Stimulated activated CD4-positive, alpha-beta T cell treated with anti-CD3 and anti-CD28 coated beads, Interleukin-15, amount 100 ng/mL, for 24 hours (primary cell): ENCODE measurements around the gene RAD51B.
"Not testable (repeated sequence)": the region's sequence is repeated elsewhere in the genome, so short reads cannot be mapped to it uniquely, and the experiment has no call there.

ENCODE experiments used
- DNase-seq: peaks from one replicate; pipeline ENCODE4 v3.0.0-alpha.2; 2020

The RAD51B gene

DNA sequence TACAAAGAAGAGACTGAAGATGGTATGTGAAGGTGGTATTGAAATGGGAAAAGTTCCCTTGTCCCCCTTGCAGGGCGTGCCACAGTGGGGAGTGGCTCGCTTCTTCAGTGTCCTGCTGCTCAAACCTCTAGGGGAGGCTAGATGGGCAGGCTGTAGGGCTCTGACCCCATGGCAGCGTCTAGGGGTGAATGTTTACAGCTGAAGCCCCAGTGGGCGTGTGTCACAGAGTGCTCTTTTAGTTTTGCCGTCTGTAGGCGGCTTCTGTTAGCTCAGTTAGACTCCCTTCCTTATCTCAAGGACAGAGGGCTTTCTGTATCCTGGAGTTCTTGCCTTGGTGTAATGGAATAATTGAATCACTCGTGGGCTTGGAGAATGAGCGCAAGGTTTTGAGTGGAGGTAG is 266.2 kb downstream of the RAD51B start:
- DNase-seq = no peak

DNA sequence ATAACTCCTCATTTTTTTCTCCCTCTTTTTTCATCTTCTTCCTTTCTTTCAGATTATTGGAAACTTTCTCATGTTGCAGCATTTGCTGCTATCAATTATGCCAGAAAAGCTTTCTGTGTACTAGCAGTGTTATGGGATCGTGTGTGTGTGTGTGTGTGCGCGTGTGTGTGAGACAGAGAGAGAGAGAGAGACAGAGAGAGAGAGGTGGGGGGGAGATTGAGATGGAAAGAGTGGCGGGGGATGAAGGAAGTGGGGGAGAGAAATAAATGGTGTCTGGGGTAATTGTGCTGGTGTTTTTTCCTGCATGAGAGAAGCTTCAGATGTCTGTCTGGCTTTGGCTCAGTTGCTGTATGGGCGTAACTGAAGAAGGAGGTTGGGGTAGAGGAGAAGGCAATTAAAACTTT is 268.9 kb downstream of the RAD51B start:
- DNase-seq = no peak

DNA sequence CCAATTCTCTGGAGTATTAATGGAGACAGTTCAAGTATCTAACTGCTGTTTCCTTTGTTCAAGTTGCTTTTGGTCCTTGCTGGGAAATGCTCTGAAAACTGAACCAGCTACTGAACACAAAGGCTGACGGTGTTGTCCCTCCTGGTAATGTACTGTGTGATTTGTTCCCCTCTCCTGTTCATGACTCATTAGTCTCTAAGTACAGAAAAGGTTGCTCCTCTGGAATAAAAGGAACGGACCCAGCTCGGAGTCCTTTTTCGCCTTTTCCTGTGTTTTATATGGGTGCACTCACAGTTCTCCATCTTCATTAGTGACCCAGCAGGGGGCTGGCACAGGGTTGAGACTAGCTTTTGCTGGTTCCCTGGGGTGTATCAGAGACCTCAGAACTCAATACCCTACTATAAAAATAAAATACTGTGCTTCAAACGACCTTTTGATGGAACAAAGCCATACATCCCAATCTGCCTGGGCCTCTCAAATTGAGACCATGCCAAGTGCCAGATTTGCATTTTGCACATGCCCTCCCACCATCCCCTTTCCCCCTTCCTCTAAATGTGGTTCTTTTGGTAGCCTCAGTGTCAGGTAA is 269.7 kb downstream of the RAD51B start:
- DNase-seq = no peak

DNA sequence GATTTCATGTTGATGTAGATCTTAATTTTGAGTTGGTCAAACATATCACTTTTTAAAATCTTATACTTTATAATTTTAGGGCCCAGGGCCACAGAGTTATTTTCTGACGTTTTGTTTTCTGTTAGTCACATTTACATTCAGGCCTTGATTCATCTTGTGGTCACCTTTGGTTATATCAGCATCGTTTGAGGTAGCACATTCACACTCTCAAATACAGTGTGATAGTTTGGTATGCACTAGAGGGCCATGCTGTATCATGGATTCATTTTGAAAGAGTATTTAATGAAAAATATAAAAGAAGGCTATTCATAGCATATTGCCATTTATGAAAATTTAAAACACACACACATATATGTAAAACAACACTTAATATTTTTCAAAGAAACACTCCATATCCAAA is 274.6 kb downstream of the RAD51B start:
- no peak for DNase-seq

DNA sequence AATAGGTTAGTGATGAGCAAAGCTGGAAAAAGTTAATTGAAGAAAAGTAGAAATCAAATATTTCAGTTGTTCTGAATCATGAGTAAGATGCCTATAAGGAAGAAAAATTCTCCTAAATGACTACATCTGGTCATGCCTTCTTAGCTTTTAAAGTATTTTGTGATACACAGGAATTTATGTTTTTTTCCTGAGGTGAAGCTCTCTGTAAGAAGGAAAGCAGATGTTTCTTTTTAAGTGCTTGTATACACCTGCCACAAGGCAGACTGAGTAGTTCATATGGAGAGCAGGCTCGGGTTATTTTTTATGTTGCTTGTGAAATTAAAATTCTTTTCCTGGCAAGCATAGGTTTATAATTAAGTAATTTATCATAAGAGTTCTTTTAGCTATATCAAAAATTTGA is 275.2 kb downstream of the RAD51B start:
- DNase-seq = no peak

DNA sequence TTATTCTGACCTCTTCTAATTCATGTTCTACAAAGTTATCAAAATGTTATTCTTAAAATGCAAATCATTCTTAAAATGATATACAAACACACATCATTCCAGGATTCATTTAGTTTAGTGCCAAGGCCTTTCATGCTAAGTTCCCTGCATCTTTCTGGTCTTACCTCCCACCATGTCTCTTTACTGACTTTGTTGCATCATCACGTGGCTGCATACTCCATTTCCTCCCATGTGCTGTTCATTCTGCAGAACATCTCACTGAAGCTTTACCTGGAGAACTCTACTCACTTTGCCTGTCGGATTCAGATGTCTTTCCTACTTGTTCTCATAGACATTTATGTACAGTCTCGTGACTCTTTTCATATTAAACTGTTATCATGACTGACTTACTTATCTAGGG is 278.1 kb downstream of the RAD51B start:
- no peak for DNase-seq

DNA sequence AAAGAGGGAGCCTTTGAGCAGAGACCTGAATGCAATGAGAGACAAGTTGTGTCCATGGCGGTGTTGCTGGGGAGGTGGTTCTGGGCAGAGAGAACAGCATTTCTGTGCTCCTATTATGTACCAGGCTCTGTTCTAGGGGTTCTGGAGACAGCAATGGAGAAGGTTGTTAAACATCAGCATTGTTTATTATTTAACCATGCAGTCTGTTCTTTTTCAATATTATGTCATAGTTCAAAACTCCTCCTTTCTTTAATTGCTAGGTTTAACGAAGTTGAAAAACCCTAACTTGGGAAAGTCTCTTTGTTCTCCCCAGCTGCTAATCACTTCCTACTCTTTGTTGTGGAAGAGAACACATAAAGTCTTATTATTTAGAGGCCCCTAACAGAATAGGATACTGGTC is 279.3 kb downstream of the RAD51B start:
- no peak for DNase-seq

DNA sequence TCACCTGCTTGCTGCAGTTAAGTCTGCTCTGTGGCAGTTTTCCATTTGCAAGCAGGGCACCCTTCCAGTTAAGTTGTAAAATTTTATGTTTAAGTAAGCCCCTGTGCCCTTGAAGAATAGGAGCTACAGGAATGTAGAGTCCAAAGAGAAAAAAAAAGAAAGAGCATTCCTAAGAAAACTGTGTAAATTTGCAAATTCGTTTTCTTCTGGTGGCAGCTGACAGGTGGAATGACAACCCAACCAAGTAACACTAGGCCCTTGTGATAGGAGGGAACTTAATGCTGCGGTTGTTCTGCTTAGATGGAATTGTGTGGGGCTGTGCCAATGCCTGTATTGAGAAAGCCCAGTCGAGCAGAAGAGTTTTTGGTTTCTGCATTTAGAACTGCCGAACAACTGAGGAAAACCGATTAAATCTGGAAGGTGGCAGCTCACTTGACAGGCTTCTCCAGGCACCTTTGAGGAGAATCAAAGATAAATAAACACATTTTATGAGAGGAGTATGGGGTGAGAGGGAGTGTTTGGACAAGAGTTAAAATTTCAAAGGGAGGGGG is 280.0 kb downstream of the RAD51B start:
- no peak for DNase-seq

DNA sequence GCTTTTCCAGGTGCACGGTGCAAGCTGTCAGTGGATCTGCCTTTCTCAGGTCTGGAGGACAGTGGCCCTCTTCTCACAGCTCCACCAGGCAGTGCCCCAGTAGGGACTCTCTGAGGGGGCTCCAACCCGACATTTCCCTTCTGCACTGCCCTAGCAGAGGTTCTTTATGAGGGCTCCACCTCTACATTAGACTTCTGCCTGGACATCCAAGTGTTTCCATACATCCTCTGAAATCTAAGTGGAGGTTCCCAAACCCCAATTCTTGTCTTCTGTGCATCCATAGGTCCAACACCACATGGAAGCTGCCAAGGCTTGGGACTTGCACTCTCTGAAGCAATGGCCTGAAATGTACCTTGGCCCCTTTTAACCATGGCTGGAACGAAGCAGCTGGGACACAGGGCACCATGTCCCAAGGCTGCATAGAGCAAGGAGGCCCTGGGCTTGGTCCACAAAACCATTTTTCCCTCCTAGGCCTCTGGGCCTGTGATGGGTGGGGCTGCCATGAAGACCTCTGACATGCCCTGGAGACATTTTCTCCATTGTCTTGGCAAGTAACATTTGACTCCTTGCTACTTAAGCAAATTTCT is 282.2 kb downstream of the RAD51B start:
- not testable (repeated sequence) for DNase-seq

DNA sequence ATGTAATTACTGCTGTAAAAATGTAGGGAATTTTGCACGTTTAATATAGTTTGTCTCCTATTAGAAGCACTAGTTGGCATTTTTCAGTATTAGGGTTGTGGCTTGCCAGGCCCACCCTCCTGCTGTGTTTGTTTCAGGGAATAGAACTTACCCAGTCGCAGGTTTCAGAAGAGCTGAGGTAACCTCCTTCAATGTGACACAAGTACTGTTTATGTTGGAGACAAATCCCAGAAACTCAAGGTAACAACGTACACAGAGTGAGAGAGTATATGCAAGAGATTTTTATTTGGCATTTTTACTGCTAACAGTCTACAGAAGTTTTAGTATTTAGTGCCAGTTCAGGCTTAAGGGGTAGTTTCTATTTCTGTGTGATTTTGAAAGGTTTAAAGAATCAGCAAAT is 284.3 kb downstream of the RAD51B start:
- DNase-seq = no peak

DNA sequence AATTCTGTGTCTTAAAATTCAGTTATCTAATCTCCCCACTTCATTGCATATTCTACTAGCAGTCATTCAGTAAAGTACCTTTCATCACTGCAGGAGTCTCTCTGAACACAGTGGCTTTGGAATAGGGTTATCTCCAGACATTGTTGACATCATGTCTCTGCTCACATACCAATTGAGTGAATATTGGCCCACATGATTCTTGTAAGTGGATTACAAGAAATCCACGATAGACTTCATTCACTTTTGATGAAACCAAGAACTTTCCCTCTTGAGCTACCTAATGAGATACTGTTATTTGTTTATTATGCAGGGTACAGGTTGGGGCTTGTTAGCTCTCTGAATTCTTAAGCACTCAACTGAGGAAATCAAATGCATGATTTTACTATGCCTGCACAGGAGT is 284.9 kb downstream of the RAD51B start:
- DNase-seq = no peak

DNA sequence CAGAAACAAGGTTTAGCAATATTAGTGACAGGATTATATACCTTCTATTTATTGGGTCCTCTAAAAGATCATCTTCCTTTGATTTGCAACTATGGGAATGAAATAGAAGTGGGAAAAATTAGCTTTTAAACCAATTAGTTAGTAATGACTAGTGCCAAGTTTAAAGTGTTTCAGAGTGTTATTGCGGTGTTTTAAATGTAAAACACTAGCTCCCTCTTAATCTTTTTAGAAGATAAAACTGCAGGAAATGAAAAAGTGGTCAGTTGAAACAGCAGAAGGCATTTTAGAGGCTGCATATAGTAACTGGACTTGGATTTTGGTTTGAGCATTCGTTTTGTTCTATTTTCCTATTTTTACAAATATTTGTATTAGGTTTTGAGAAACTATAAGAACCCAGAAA is 286.2 kb downstream of the RAD51B start:
- DNase-seq = no peak

DNA sequence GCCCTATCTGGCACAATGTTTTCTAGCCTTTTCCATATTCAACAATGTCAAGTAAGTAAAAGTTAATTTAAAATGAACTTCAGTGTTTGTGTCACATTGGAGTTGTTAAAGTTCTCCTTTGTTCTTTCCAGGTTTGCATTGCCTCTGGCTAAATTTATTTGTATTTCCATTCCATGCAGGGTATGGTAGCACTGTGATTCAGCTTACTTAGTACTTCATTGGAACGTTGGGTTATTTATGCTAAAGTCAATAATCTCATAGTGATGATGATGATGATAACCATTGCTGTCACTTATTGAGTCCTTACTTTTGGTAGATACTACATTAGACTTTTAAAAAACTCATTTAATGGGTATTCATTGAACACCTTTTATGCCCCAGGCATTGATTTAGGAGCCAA is 286.9 kb downstream of the RAD51B start:
- DNase-seq = no peak

DNA sequence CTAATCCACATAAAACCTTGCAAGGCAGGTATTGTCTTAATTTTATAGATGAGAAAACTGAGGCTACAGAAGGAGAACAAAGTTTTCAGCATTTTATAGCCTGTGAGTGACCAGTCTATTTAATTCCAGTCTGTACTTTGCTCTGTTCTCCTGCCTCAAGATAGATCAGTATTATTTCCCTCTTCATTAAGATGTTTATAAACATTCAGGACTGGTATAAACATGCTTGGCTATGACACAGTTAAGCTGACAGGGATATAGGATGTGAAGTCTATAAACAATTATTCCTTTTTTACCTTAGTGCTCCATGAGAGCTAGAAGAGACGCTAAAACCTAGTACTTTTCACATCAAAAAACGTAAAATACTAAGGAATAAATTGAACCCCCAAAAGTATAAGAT is 287.3 kb downstream of the RAD51B start:
- no peak for DNase-seq

DNA sequence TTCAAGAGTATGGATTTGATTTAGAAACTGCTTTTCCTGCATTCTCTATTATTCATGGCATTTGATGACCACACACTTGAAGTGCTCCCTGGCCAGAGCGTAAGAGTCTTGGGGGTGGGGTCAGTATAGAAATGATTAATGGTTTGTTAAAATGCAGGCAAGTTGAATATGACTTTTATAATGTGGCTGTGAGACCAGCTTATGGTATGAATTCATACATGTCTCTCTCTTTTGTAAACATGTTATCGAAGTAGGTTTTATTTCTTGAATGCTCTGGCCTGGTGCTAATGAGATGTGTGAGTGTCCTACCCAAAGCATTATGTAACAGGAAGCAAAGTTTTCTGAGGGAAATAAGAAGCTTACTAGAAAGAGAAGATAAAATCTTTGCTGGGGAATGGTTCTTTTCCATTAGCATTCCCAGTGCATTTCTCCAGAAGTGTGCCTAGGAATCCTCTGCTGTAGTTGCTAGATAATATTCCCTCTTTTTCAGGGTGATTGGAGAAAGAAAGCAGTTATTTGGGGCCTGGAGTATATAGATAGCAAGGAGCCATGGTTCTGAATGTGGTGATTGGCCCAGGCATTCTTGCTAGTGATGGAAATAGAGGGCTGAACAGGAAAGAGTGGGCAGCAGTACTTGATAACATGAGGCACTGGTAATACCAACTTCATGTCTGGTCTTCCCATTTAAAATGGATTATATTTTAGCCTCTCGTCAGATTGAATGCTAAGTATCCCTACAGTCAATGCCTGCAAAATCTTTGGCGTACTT is 289.7 kb downstream of the RAD51B start:
- no peak for DNase-seq

DNA sequence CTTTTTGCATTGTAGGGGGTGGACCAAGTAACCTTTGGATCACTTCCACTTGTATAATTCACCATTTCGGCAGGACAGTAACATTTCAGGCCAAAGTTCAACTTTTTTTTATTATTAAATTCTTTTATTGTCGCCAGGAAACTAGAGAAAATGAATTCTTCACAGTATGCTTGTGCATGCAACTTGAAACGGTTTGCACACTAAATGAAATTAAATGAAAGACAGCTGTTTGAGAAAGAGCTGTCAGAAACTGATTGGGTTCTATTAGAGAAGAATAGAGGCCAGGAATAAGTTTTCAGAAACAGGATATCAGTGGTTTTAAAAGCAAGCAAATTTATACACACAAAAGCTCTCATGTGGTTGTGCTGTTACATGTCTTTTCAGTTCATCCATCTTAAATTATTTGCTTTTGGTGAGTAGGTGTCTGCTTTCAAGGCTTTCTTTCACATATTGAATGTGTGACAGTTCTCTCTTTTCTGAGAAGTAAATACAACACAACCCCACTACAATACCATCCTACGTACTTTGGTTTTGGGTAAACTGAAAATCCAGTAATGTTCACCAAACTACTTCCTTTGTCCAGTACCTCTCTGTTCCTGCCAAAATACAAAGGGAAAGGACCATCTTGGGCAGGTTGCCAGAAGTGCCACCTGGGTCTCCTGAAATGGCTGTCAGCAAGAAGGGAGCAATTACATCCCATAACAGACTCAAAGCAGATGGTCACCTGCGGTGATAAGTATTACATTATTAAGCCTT is 291.7 kb downstream of the RAD51B start:
- DNase-seq = no peak

DNA sequence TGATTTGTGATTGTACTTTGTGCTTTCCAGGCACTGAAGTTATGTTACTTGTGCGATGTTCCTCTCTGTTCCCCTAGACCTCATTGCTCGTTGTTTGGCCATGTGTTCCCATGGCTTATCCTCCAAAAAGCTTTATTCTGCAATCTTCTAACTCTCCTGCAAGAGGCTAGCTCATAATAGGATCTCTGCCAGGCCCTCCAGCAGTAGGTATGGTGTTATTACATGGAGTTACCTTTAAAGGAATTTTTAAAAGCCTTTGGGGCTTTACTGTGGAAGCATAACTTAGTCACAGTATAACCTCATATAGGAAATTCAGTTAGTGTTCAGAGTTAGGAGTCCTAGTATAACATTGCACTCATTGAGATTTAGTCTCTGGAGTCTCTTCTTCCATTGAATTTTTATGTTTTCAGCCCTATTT is 292.3 kb downstream of the RAD51B start:
- no peak for DNase-seq

DNA sequence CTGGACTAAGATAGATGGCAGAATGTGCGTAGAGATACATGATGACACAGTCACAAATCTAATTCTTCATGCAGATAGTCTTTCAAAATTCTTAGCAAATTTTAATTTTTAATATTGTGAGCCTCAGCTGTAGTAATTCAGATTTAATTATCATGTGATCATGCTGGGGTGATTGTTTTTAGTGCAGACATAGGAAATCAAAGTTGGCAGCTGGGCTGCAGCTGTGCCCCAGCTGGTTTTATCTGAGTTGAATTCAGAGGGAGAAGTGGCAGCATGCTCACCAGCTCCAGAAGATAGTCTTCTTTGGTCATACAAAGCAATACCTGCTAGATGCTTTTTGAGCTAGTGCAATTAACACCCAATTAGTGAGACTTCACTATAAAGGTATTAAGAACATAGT is 292.9 kb downstream of the RAD51B start:
- DNase-seq = no peak

DNA sequence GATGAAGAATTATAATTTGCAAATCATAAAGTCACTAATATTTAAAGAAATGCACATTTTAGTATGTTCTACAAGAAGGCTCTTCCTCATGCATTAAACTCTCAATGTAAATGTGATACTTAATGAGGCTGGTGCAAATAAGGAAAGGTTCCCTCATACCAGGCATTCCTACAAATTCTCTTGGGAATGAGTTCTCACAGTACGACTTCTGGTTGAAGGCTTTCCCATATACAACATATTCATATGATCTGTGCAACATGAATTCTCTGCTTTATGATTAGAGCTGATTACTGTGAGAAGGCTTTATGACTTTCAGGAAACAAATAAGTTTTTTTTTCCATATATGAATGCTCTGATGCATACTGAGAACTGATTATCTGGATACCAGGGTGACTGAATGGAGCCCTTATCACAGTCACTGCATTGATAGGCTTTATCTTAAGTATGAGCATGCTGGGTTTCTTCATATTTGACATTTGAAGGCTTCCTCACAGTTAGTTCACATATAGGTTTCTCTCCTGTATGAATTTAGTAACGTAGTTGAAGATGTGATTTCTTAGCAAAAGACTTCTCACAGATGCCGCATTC is 293.9 kb downstream of the RAD51B start:
- no peak for DNase-seq

DNA sequence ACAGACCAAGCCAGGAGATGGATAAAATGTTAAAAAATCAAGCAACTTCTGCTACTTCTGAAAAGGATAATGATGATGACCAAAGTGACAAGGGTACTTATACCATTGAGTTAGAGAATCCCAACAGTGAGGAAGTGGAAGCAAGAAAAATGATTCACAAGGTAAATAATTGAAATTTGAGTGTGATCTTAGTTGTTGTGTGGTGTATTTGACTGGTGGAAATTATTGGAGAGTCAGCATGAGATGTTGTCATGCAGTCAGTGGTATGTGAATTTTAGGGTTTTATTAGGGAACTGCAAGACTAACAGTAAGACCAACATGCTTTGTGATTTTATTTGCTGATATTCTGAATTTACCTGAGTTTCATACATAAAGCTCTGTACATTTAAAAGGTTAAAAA is 296.4 kb downstream of the RAD51B start:
- not testable (repeated sequence) for DNase-seq

DNA sequence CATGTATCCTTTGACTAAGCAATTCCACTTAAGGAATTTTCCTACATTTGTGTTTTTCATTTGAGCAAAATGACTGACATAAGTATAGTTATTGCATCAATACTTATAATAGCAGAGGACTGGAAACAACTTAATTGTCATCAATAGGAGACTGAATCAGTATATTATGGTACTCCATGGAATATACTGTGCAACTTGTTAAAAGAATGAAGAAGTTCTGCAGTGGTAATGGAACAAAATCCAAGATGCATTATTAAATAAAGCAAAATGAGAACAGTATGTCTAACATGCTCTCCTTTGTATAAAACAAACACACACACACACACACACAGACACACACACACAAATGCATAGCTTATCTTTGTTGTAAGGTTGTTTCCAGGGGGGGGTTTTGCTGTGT is 303.1 kb downstream of the RAD51B start:
- DNase-seq = no peak

DNA sequence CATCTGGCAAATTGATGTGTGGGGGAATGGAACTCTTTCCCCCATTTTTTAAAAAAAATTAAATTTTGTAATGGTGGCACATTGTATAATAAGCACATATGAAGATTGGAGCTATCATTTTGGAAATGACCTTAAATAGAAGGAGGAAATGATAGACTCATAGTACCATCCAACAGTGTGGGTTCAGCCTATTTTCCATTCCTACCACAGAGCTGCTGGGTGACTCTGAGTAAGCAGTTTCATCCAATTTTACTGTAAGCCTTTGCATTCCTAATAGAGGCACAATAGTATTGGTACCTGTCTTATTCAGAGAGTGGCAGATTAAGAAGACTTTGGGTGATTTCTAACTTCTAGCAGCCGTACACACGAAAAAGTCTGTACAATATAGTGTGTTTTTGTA is 304.5 kb downstream of the RAD51B start:
- no peak for DNase-seq
